Stimulated activated CD8-positive, alpha-beta memory T cell treated with anti-CD3 and anti-CD28 coated beads, Interleukin-7, amount 100 ng/mL, for 48 hours (primary cell): Measurements from ENCODE around the gene SYTL1.

Experiments used
- DNase-seq, 2 donors: peaks; one replicate each; pipeline ENCODE4 v3.0.0-alpha.2; 2020; ENCODE audit warnings: low read depth in 1 of 2; ENCODE audit errors: extremely low read depth in 1 of 2

Gene SYTL1

GRCh38 chr1:27346991-27347624, 5.3 kb downstream of the SYTL1 start:
- DNase-seq, result no peak

GRCh38 chr1:27348861-27349783, 7.3 kb downstream of the SYTL1 start:
- no peak for DNase-seq

- DNase-seq, result no peak
Measured at GRCh38 chr1:27349784-27350662, 8.2 kb downstream of the SYTL1 start.

DNA sequence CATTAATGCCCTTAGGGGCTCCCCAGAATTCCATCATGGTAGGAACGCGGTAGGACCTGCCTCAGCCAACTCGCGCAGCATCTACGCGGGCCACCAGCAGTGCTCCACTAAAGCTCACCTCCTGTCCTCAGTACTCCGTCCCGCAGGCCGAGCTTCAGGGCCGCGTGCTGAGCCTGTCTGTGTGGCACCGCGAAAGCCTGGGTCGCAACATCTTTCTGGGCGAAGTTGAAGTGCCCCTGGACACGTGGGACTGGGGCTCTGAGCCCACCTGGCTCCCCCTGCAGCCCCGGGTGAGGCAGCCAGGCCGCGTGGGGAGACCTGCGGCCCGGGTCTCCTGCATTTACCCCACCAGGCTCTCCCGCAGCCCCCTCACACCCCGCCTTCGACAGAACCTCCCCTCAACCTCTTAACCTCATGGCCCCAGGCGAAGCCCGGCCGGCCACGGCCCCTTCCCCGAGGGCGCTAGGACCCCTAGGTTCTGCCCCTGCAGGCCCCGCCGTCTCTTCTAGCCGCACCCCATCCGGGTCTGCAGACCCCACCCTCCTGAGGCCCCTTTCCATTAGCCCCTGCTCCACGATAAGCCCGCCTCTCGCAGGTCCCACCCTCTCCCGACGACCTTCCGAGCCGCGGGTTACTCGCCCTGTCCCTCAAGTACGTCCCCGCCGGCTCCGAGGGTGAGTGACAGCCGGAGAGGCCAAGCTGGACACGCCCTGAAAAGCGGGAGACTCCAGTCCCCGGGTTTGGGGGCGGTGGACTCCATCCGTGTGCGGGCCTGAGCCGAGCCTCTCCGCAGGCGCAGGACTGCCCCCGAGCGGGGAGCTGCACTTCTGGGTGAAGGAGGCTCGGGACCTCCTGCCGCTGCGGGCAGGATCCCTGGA, 9.1 kb downstream of the SYTL1 start:
- DNase-seq, result no peak

GRCh38 chr1:27351541-27352107, 9.8 kb downstream of the SYTL1 start:
- no peak for DNase-seq

DNA sequence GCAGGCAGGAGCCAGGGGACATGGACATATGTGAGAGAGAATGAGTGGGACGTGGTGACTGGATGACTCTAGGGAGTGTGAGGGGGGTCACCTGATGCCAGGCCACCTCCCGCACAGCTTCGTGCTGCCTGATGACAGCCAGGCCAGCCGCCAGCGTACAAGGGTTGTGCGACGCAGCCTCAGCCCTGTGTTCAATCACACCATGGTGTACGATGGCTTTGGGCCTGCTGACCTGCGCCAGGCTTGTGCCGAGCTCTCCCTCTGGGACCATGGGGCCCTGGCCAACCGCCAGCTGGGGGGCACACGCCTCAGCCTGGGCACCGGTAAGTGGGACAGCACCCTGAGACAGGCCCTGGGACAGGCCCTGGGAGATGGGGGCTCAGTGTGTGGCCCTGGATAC, 11.3 kb downstream of the SYTL1 start:
- no peak for DNase-seq

DNA sequence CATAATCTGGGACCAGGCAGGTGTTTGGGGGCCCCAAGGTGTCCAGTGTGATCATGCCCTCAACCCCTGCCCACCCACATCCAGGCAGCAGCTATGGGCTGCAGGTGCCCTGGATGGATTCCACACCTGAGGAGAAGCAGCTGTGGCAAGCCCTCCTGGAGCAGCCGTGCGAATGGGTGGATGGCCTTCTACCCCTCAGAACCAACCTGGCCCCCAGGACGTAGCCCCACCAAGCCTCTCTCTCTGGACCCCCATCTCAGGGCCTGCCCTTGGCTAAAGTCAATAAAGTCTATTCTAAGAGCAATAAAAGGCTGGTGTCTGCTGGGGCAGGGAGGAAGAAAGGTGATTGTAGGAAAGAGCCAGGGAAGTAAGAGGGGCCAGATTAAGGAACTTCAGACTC, 11.8 kb downstream of the SYTL1 start:
- no peak for DNase-seq

- DNase-seq, result no peak
Measured at GRCh38 chr1:27355683-27356082, 13.9 kb downstream of the SYTL1 start.

- DNase-seq, result no peak
Measured at GRCh38 chr1:27356277-27356618, 14.4 kb downstream of the SYTL1 start.

GRCh38 chr1:27356619-27357280, 14.9 kb downstream of the SYTL1 start:
- peak in 1 of 2 donors; percentile 35 for DNase-seq

DNA sequence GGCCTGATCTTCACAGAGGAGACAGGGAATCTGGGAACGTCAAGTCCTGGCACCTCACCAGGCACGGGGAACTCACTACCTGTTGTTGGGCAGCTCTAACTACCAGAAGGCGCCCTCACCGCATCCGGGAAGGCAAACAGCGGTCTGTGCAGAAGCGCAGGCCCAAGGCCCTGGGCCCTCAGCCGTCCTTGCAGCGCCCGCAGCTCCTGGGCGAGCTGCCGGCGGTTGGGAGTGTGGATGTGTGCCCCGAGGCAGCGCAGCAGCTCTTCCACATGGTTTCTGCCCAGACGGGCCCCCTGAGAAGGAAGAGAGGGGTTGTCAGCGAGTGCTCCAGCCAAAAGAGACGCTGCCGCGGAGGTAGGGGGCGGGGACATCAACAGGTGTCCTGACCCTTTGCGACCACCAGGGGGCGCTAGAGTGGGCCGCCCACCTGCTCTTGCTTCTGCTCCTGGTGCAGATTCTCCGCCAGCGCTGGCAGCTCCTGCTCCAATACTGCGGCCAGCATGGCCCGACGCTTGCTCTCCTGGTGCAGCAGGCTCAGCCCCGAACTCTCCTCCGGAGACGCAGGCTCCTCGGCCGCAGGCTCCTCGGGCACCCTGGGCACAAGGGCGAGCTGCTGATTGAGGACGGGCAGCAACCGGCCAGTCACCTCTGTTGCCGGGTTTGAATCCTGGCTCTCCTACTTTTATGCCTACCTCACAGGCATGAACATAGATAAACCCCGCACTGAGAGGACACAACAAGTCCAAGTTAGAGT, 15.6 kb downstream of the SYTL1 start:
- peak in 1 of 2 donors; percentile 45 for DNase-seq

DNA sequence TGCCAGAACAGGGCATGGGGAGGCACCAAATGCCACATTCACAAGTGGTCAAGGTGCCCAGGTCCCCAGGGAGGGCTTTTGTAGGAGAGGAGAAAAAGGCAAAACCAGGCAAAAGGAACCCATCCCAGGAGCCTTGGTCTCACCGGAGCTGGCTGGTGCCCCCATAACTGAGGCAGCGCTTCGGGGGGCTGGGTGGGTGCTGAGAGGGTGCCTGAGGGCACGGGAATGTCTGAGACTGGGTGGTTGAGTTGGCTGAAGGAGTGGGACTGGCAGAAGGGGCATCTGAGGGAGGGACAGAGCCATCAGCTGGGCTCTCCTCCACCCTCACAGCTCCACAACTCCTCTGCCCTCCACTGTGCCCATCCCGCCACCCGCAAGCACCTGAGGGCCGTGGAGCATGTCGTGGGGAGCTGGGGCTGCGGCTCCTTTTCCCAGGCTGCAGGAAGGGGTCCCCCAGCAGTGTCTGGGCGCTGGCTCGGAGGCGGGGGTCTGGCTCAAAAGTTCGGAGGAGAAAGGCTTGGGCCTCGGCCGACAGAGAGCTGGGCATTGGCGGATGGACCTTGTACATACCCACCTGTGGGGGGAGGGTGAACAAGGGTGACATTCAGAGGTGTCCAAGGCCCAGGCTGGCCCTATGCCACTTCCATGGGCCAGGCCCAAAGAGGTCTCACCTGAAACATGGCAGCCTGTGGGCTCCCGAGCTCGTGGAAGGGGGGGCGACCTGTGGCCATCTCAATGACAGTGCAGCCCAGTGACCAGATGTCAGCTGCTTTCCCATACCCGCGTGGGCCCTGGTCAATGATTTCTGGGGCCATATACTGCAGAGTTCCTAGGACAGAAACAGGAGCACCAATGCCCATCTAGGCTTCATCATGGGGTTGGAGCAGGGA, 16.5 kb downstream of the SYTL1 start:
- DNase-seq, result no peak

GRCh38 chr1:27358928-27359313, 17.1 kb downstream of the SYTL1 start:
- DNase-seq, result no peak

- DNase-seq, result no peak
Measured at GRCh38 chr1:27359822-27360158, 18.0 kb downstream of the SYTL1 start.

- no peak for DNase-seq
Measured at GRCh38 chr1:27360159-27361043, 18.6 kb downstream of the SYTL1 start.

DNA sequence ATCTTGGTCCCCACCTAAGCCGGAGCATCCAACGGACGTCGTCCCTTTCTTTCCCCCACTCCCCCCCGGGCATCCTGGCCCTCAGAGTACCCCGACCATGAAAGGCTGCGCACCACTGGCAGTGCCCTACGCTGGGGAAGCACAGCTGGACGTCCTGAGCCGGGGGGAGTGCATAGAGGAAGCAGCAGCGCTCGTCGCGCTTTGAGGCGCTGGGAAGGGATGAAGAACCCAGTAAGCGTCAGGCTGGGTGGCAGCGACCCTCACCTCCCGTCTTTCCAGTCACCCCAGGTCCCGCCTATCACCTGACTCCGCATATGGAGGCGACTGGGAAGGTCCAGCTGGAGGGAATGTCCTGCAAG, 19.2 kb downstream of the SYTL1 start:
- DNase-seq, result no peak

DNA sequence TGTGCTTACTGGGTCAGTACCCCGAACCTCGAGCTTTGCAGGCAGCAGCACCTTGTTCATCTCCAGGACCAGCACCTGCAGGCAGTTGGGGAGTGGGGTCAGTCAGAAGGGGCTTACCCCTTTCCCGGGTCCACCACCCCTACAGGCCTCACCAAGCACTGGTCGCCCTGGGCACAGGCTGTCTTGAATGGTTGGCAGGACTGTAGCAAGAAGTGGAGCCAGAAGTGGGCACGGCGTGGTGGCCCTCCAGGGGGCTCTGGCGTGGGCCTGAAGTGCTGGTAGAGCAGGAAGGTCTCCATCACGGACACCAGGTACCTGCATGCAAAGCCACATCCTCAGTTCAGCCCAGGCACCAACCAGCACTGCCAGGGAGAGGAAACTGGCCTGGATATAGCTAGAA, 19.7 kb downstream of the SYTL1 start:
- no peak for DNase-seq
